Measurements from ENCODE around the gene SGCA.

SGCA gene

GRCh38 chr17:50194934-50195865 is 29.4 kb downstream of the SGCA start:
- DNase-seq (ENCODE audit: low spot score): no peak

- no peak for DNase-seq (ENCODE audit: low spot score)
Measured at GRCh38 chr17:50196036-50196435, 30.2 kb downstream of the SGCA start.

GRCh38 chr17:50196826-50197225 is 31.0 kb downstream of the SGCA start:
- no peak for DNase-seq (ENCODE audit: low spot score)

- DNase-seq (ENCODE audit: low spot score): peak; percentile 79
Measured at GRCh38 chr17:50198026-50198669, 32.3 kb downstream of the SGCA start.

- no peak for DNase-seq (ENCODE audit: low spot score)
Measured at GRCh38 chr17:50199211-50199802, 33.5 kb downstream of the SGCA start.

GRCh38 chr17:50199803-50200456 is 34.1 kb downstream of the SGCA start:
- peak; percentile 73 for DNase-seq (ENCODE audit: low spot score)

- peak; percentile 94 for DNase-seq (ENCODE audit: low spot score)
Measured at GRCh38 chr17:50200457-50201275, 34.9 kb downstream of the SGCA start.

GRCh38 chr17:50201276-50201854 is 35.6 kb downstream of the SGCA start, which contains the start of gene COL1A1:
Gene COL1A1 (minus strand): TSS chr17:50201631. CDS start chr17:50201513, 118 bp downstream.
- DNase-seq (ENCODE audit: low spot score): no peak

GRCh38 chr17:50203086-50203485 is 37.3 kb downstream of the SGCA start:
- no peak for DNase-seq (ENCODE audit: low spot score)

GRCh38 chr17:50203604-50204345 is 38.0 kb downstream of the SGCA start:
- no peak for DNase-seq (ENCODE audit: low spot score)

- DNase-seq (ENCODE audit: low spot score): no peak
Measured at GRCh38 chr17:50204431-50204830, 38.6 kb downstream of the SGCA start.

GRCh38 chr17:50205111-50205962 is 39.5 kb downstream of the SGCA start:
- no peak for DNase-seq (ENCODE audit: low spot score)

- no peak for DNase-seq (ENCODE audit: low spot score)
Measured at GRCh38 chr17:50205963-50206505, 40.2 kb downstream of the SGCA start.

GRCh38 chr17:50206604-50207293 is 40.9 kb downstream of the SGCA start:
- DNase-seq (ENCODE audit: low spot score): peak; percentile 59

- no peak for DNase-seq (ENCODE audit: low spot score)
Measured at GRCh38 chr17:50207315-50207714, 41.5 kb downstream of the SGCA start.

- peak; percentile 29 for DNase-seq (ENCODE audit: low spot score)
Measured at GRCh38 chr17:50207792-50208567, 42.2 kb downstream of the SGCA start.

GRCh38 chr17:50208611-50209061 is 42.8 kb downstream of the SGCA start:
- DNase-seq (ENCODE audit: low spot score): no peak

GRCh38 chr17:50209133-50209471 is 43.3 kb downstream of the SGCA start:
- no peak for DNase-seq (ENCODE audit: low spot score)

All from D341Med (cell line).